ENCODE measurements around the gene HBP1. TPM values are rescaled to one million over a fixed set of nuclear protein-coding genes. Genes with fewer than 3 reads are reported as not detected.

HBP1 gene
- total RNA-seq, 1 donor from 2014 or later = 45.4 TPM

GRCh38 chr7:107251963-107252362 lies 83.2 kb downstream of the HBP1 start:
- intact Hi-C loops (cut with DNase I) = no loop called here
- DNase-seq (ENCODE audit: low spot score) = no peak

Other genes starting within 250 kb of the HBP1 start
- gene PRKAR2B, start 124.3 kb upstream of the HBP1 start, total RNA-seq = 37.7 TPM